IMR-90 (cell line): ENCODE results near the gene ST7.

ENCODE experiments used
- FOS ChIP-seq: fragments of 150-350 bp; IDR thresholded peaks from 2 replicates; pipeline ENCODE4 v1.6.1; 2016; ENCODE audit warnings: low read depth, low read length
- MAFK ChIP-seq: IDR thresholded peaks from 2 replicates; pipeline ENCODE4 v1.6.1; 2012; ENCODE audit warnings: low read depth, low read length, improper control_type of control experiment
- MXI1 ChIP-seq: IDR thresholded peaks from 2 replicates; pipeline ENCODE4 v1.6.1; 2012; ENCODE audit warnings: low read depth, mild to moderate bottlenecking, low read length, moderate library complexity, borderline replicate concordance
- POLR2A ChIP-seq: IDR thresholded peaks from 2 replicates; pipeline ENCODE4 v1.6.1; 2012; ENCODE audit warnings: mild to moderate bottlenecking, low read depth, low read length
- RAD21 ChIP-seq: IDR thresholded peaks from 2 replicates; pipeline ENCODE4 v1.6.1; 2012; ENCODE audit warnings: low read length, improper control_type of control experiment
- RFX5 ChIP-seq: IDR thresholded peaks from 2 replicates; pipeline ENCODE4 v1.8.0; 2012; ENCODE audit warnings: low read depth, mild to moderate bottlenecking, low read length, moderate library complexity
- SMC3 ChIP-seq: fragments of 150-350 bp; IDR thresholded peaks from 2 replicates; pipeline ENCODE4 v1.6.1; 2016; ENCODE audit warnings: low read depth, mild to moderate bottlenecking, antibody characterized with exemption, low read length, moderate library complexity
- TF ChIP-seq, protein P1 (sequence below): conservative IDR thresholded peaks from 2 replicates; pipeline ENCODE4 v1.5.1; 2012; ENCODE audit warnings: mild to moderate bottlenecking, low read depth, low read length, improper control_type of control experiment
- TF ChIP-seq, protein P2 (sequence below): fragments of 150-350 bp; IDR thresholded peaks from 2 replicates; pipeline ENCODE4 v1.6.1; 2016; ENCODE audit warnings: low read depth, mild to moderate bottlenecking, low read length, moderate library complexity, borderline replicate concordance

DNA sequence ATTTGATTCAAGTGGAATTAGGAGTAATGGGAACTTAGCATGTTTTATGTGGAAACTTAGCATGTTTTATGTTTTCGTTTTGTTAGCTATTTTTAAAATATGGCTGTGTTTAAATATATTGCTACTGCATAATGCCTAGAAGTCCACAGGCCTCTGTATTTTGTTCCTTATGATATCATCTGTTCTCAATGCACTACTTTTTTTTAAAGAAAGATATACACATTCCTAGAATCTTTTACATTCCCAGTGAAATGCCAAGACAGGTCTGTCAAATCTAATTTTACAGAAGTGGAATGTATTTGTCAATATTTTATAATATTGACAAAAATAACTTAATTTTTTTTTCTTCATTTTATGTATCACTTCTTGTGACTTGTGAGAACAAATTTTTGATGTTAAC, 51.6 kb downstream of the ST7 start:
- TF ChIP-seq POLR2A (no peak), SMC3 (no peak), FOS (no peak), RAD21 (no peak), MXI1 (no peak), MAFK (no peak), RFX5 (no peak)
- TF ChIP-seq, protein P1, sequence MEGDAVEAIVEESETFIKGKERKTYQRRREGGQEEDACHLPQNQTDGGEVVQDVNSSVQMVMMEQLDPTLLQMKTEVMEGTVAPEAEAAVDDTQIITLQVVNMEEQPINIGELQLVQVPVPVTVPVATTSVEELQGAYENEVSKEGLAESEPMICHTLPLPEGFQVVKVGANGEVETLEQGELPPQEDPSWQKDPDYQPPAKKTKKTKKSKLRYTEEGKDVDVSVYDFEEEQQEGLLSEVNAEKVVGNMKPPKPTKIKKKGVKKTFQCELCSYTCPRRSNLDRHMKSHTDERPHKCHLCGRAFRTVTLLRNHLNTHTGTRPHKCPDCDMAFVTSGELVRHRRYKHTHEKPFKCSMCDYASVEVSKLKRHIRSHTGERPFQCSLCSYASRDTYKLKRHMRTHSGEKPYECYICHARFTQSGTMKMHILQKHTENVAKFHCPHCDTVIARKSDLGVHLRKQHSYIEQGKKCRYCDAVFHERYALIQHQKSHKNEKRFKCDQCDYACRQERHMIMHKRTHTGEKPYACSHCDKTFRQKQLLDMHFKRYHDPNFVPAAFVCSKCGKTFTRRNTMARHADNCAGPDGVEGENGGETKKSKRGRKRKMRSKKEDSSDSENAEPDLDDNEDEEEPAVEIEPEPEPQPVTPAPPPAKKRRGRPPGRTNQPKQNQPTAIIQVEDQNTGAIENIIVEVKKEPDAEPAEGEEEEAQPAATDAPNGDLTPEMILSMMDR: no peak
- TF ChIP-seq, protein P2, sequence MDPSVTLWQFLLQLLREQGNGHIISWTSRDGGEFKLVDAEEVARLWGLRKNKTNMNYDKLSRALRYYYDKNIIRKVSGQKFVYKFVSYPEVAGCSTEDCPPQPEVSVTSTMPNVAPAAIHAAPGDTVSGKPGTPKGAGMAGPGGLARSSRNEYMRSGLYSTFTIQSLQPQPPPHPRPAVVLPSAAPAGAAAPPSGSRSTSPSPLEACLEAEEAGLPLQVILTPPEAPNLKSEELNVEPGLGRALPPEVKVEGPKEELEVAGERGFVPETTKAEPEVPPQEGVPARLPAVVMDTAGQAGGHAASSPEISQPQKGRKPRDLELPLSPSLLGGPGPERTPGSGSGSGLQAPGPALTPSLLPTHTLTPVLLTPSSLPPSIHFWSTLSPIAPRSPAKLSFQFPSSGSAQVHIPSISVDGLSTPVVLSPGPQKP: no peak
